Hematopoietic multipotent progenitor cell treated with erythropoietin and hydrocortisone succinate and interleukin-3 and kit ligand, for 15 days (in vitro differentiated cells): Measurements from ENCODE around the gene CA7.
A peak's percentile ranks its signal among the peaks of the same experiment; 100 is the strongest.

Experiments used
- DNase-seq: peaks from one replicate; pipeline ENCODE4 v3.0.0-alpha.2; 2015; ENCODE audit warnings: low spot score

Gene CA7

DNA sequence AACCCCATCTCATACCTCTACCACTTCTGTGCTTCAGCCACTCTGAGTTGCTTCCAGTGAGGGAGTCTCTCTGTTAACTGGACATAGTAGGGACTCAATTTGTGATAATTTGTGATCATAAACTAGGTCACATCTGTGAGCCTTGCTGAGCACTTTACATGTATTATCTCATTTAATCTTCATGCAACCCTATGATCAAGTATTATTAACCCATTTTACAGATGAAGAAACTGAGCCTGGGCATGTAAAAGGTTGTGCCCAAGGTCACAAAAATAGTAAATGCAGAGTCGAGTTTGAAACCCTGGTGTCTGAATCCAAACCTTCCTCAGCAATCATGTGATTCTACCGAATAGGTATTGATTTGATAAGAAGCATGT lies 54.7 kb downstream of the CA7 start:
- no peak for DNase-seq

DNA sequence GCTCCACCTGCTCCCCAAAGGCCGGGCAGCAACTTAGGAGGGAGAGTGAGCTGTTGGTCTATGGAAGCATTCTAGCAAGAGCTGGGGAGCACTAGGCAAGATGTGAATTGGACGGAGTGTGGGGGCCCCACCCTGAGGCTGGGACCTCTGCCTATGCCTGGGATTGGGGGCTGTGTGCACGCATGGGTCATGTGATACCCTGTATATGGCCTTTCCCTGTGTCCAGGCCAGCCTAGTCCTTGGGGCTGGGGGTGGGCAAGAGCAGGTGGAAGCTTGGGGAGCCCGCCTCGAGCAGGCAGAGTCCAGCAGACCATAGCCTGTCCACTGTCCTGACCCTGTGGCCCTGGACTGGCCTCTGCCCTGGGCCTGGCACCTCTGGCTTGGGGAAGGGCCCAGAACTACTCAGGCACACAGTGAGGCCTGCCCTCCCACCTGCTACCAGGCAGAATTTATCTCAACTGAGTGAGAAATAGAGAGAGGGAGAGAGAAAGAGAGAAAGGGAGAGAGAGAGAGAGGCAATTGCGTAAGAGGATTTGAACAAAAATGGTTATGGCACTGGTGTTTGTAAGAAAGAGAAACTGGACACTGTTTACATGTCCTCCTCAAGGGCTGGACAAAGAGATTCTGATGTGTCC lies 55.2 kb downstream of the CA7 start:
- no peak for DNase-seq

DNA sequence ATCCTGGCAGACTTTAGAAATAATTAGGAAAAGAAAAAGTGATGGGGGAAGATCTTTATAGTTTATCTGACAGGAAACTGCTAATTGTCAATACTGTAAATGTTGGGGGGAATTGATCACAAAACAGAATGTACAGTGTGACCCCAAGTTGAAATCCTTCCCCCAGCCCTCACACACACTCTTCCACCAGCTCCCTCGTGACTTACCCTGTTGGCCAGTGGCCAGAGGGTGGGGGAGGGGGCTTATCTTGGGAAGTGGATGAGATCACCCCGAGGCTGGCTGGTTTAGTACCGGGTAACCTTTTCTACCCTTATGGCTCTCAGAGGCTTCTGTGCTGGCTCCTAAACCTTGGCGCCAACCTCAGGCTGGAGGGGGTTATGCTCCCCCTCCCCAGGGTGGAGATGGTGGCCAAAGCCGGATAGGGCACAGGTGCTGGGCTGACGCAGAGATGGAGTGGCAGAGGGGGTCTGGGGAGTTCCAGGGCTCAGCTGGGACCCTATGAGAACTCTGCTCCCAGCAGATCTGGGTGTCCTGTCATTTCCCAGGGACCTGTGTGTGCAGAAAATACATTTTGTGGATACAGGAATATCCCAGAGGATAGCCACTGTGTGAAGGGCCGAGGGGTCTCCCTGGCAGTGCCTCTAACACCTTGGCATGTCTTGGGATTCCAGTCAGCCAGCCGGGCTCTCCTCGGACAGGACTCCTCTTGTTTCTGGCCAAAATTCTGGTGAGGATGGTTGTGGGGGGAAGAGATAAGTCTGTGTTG lies 55.9 kb downstream of the CA7 start:
- peak; percentile 67 for DNase-seq

DNA sequence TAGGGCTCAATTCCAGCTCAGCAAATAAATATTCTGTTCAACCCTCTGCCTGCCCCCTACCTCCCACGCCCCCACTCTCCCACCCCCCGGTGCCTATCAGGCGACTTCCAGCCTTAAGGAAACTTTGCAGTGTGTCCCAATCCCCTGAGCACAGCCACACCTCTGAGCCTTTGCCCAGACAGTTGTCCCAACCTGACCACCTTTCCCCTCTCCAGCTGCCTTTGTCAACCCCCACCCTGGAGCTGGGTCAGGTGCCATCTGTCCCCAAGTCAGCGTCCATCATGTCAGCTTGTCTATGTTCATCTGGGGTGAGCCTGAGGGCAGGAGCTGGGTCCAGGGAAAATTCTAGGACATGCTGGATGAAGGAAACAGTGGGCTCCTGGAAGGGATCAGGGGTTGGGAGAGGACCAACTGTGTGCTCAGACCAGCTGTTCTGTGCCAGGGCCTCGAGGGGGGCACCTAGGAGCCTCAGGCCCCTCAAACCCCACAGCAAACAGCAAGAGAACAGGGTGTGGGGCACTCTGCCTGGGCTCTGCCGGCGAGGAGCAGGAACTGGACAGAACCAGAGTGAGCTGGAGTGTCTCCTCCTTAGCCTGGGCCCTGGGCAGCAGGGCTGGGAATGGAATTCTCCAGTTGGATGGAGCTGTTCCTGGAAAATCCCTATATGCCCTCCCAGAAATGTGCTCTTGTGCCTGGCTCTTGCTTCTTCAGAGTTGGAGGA lies 56.7 kb downstream of the CA7 start:
- DNase-seq, result no peak

DNA sequence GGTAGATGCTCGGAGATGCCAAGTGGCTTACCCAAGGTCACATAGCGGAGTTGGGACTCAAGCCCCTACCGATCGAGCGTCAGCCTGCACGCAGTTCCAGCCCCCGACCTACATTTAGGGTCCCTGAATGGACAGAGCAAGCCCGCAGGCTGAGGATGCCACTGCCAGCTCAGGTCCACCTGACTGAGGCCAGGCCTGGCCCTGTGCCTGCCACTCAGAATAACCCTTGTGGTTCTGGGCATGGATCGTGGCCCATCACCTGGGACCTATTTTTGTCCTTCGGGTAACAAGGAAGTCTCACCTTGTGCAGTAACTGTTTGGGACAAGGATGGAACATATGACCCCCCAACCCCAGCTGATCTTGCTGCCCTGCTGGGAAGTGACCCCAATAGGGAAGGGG lies 57.4 kb downstream of the CA7 start:
- DNase-seq, result no peak

DNA sequence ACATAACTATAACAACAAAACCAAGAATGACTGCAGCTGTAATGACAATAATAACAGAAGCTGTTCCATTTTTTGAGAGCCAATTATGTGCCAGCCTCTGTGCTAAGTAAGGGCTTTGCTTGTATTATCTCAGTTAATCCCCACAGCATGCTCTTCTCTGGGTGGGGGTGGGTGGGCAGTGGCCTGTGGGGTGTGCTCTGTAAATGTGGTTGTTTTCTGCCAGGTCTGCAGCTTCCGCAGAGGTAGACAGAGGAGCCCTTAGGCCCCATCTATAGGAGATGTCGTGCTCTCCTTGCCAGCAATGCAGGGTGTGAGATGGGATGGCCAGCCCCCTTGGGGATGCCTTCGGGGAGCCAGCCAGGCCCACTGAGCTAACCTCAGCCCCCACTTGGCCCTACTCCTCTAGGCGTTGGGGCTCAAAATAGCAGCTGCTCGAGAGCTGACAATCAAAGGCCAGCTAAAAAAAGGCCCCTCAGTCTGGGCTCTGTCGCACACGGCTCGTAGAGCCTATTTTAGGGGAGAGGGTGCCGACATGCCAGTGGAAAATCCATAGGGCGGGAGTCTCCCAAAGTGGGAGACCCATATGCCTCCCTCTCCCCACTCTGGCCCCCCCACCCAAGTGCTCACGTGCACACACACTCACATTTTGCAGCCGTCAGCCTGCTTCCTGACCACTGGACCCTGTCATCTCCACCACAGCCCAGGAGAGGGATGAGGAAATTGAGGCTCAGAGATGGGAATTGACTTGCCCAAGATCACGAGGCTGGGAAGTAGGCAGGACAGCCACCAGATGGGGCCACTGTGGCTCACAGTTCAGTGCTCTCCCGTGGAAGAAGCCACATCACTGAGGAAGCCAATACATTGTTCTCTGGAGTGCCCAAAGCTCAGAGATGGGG lies 58.7 kb downstream of the CA7 start:
- DNase-seq, result no peak
